Mesenchymal stem cell (in vitro differentiated cells and primary cell): ENCODE data around the gene SKA2.
"Not testable (repeated sequence)": the region's sequence is repeated elsewhere in the genome, so short reads cannot be mapped to it uniquely, and the experiment has no call there.

Experiments used
- DNase-seq: peaks from one replicate; pipeline ENCODE4 v3.0.0-alpha.2; 2013
- H2AFZ ChIP-seq: one replicate; pipeline ENCODE4 v1.6.1; 2013; ENCODE audit warnings: low read depth, mild to moderate bottlenecking, control low read depth, inconsistent platforms, low read length, moderate library complexity
- H2AK5ac ChIP-seq: 2 replicates; pipeline ENCODE4 v1.6.1; 2013; ENCODE audit warnings: low read length, moderate library complexity, mild to moderate bottlenecking, inconsistent platforms; ENCODE audit not compliant: severe bottlenecking
- H2BK120ac ChIP-seq: one replicate; pipeline ENCODE4 v1.6.1; 2013; ENCODE audit warnings: low read depth, mild to moderate bottlenecking, inconsistent platforms, low read length, moderate library complexity
- H2BK12ac ChIP-seq, 2 experiments: one replicate each; pipeline ENCODE4 v1.6.1; 2013; ENCODE audit warnings: inconsistent platforms in 2 of 2, low read length in 2 of 2, mild to moderate bottlenecking in 2 of 2, moderate library complexity in 2 of 2, control low read depth in 1 of 2
- H2BK15ac ChIP-seq: one replicate; pipeline ENCODE4 v1.6.1; 2013; ENCODE audit warnings: mild to moderate bottlenecking, low read depth, inconsistent platforms; ENCODE audit not compliant: poor library complexity, severe bottlenecking
- H2BK5ac ChIP-seq: 2 replicates; pipeline ENCODE4 v1.6.1; 2013; ENCODE audit warnings: low read depth, mild to moderate bottlenecking, low read length, control low read depth, inconsistent platforms; ENCODE audit not compliant: poor library complexity, severe bottlenecking
- H3K14ac ChIP-seq, 2 experiments: one replicate each; pipeline ENCODE4 v1.6.1; 2013; ENCODE audit warnings: inconsistent platforms in 2 of 2, low read length in 2 of 2, control low read depth in 1 of 2, mild to moderate bottlenecking in 1 of 2, moderate library complexity in 1 of 2
- H3K18ac ChIP-seq, 2 experiments: one replicate each; pipeline ENCODE4 v1.6.1; 2013; ENCODE audit warnings: inconsistent platforms in 2 of 2, low read length in 2 of 2, control low read depth in 1 of 2, low read depth in 1 of 2, mild to moderate bottlenecking in 1 of 2
- H3K23ac ChIP-seq, 2 experiments: one replicate each; pipeline ENCODE4 v1.6.1; 2013; ENCODE audit warnings: inconsistent platforms in 2 of 2, low read length in 2 of 2, mild to moderate bottlenecking in 2 of 2, moderate library complexity in 2 of 2, control low read depth in 1 of 2
- H3K27ac ChIP-seq: 2 replicates; pipeline ENCODE4 v1.5.1; 2013; ENCODE audit warnings: mild to moderate bottlenecking, moderate library complexity, low read length, control low read depth, inconsistent platforms; ENCODE audit not compliant: poor library complexity, severe bottlenecking
- H3K27me3 ChIP-seq, 2 experiments: 2 replicates each; pipeline versions ENCODE4 v1.6.1 to v1.7.0; 2013; ENCODE audit warnings: low read length in 2 of 2, mild to moderate bottlenecking in 2 of 2, moderate library complexity in 2 of 2, control low read depth in 1 of 2, inconsistent platforms in 1 of 2; ENCODE audit not compliant: control insufficient read depth in 1 of 2, insufficient read depth in 1 of 2
- H3K36me3 ChIP-seq, 2 experiments: 2 replicates each; pipeline versions ENCODE4 v1.6.1 to v1.7.0; 2013; ENCODE audit warnings: low read length in 2 of 2, control low read depth in 1 of 2, inconsistent platforms in 1 of 2, low read depth in 1 of 2, mild to moderate bottlenecking in 1 of 2; ENCODE audit not compliant: insufficient read depth in 2 of 2, control insufficient read depth in 1 of 2
- H3K4ac ChIP-seq, 2 experiments: one replicate each; pipeline ENCODE4 v1.6.1; 2013; ENCODE audit warnings: inconsistent platforms in 2 of 2, low read length in 2 of 2, mild to moderate bottlenecking in 2 of 2, moderate library complexity in 2 of 2, control low read depth in 1 of 2, low read depth in 1 of 2
- H3K4me1 ChIP-seq: 2 replicates; pipeline ENCODE4 v1.6.1; 2013; ENCODE audit warnings: low read depth, low read length, control low read depth; ENCODE audit not compliant: control insufficient read depth, insufficient read depth
- H3K4me2 ChIP-seq: 2 replicates; pipeline ENCODE4 v1.6.1; 2013; ENCODE audit warnings: low read length, mild to moderate bottlenecking, inconsistent platforms; ENCODE audit not compliant: poor library complexity, severe bottlenecking
- H3K4me3 ChIP-seq, 2 experiments: 2 replicates each; pipeline versions ENCODE4 v1.5.1 to v1.7.0; 2013; ENCODE audit warnings: low read length in 2 of 2, mild to moderate bottlenecking in 2 of 2, control low read depth in 1 of 2, low read depth in 1 of 2; ENCODE audit not compliant: insufficient read depth in 1 of 2
- H3K79me1 ChIP-seq: replicated peaks from 2 replicates; pipeline ENCODE4 v1.6.1; 2013; ENCODE audit warnings: mild to moderate bottlenecking, control low read depth, low read length, inconsistent platforms; ENCODE audit not compliant: poor library complexity, severe bottlenecking
- H3K9ac ChIP-seq: 2 replicates; pipeline ENCODE4 v1.7.0; 2013; ENCODE audit warnings: mild to moderate bottlenecking, low read length, moderate library complexity
- H3K9me3 ChIP-seq: 2 replicates; pipeline ENCODE4 v1.7.0; 2013; ENCODE audit warnings: mild to moderate bottlenecking, low read length; ENCODE audit not compliant: control insufficient read depth
- H4K8ac ChIP-seq: one replicate; pipeline ENCODE4 v1.6.1; 2013; ENCODE audit warnings: inconsistent platforms, mild to moderate bottlenecking, low read length, moderate library complexity
- H4K91ac ChIP-seq: one replicate; pipeline ENCODE4 v1.6.1; 2013; ENCODE audit warnings: mild to moderate bottlenecking, low read length, inconsistent platforms
- WGBS: methylation state at CpG from one replicate; pipeline ENCODE4 v1.1.7; 2013; ENCODE audit warnings: mixed read lengths; 5-methylcytosine and 5-hydroxymethylcytosine counted together

Gene SKA2

DNA sequence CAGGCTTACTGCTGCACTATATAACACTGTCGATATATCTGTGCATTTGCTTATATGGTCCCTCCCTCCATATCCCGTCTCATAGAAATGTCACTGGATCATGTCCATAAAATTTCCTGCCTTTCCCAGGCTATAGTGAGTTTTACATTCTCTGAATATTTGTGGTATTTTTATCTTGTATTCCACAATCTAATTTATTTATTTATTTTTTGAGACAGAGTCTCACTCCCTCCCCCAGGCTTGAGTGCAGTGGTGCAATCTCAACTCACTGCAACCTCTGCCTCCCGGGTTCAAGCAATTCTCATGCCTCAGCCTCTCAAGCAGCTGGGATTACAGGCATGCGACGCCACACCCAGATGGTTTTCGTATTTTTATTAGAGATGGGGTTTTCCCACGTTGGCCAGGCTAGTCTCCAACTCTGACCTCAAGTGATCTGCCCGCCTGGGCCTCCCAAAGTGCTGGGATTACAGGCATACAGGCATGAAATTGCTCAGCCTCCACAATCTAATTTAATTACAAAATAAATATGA lies 61.2 kb downstream of the SKA2 start:
- Histone ChIP-seq H3K36me3 (peaks cover 4 to 21% of the 10 kb centered on the region in 2 experiments), H3K4ac (no peak overlapping the region), H2AFZ (no peak overlapping the region), H2AK5ac (no peak overlapping the region), H3K4me1 (peaks cover 9% of the 10 kb centered on the region), H3K14ac (no peak overlapping the region), H3K27ac (peak overlapping the region; percentile 85), H3K9me3 (no peaks in the 10 kb centered on the region), H3K9ac (peak overlapping the region; percentile 67), H3K27me3 (no peaks in the 10 kb centered on the region), H3K4me2 (no peak overlapping the region), H2BK15ac (no peak overlapping the region), H4K91ac (no peak overlapping the region), H3K23ac (no peak overlapping the region), H3K4me3 (no peak overlapping the region), H2BK120ac (no peak overlapping the region), H2BK12ac (no peak overlapping the region), H3K79me1 (peaks cover 14% of the 10 kb centered on the region), H2BK5ac (no peak overlapping the region), H4K8ac (no peak overlapping the region), H3K18ac (no peak overlapping the region)
- DNase-seq: peak; percentile 97
- WGBS: 0% methylated on average over 4 of the region's 8 CpGs

DNA sequence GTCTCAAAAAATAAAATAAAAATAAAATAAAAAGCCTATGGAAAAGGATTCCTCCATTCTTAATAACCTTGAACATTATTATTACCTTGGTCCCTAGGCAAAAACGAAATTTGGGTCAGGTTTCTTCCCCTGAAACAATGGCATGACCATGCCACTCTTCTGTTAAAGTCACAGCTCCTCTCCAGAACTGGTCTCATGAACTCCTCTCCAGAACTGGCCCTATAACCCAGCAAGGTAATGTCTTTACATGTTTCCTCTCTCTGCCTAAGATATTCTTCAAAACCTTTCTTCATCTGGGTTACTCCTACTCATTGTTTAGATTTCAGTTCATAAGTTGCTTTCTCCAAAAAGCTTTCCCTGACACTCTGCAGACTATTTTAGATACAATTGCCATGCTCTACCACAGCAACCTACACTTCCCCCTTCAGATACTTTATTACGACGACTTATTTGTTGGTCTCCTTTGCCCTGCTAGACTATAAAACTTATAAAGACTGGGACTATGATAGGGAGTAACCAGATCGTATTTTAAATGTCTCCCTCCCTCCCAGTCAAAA lies 61.8 kb downstream of the SKA2 start:
- no peak overlapping the region for H3K23ac ChIP-seq

DNA sequence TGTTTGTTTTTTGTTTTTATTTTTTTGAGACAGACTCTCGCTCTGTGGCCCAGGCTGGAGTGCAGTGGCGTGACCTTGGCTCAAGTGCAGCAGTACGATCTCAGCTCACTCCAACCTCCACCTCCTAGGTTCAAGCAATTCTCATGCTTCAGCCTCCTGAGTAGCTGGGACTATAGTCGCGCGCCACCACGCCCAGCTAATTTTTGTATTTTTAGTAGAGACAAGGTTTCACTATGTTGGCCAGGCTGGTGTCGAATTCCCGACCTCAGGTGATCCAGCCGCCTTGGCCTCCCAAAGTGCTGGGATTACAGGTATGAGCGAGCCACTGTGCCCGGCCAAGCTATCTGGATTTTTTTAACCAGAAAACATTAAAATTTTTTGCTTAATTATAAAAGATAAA lies 64.4 kb downstream of the SKA2 start:
- not testable (repeated sequence) for H4K91ac ChIP-seq, H3K14ac ChIP-seq
- 97% methylated on average over 10 of the region's 12 CpGs for WGBS

More for the DNA sequence above, 61.8 kb downstream of the SKA2 start:
- no peak overlapping the region for H3K4ac ChIP-seq
- H3K4me1 ChIP-seq: peaks cover 9% of the 10 kb centered on the region
- H3K14ac ChIP-seq: no peak overlapping the region
- H2AFZ ChIP-seq: no peak overlapping the region
- 19% methylated on average over 4 of the region's 4 CpGs for WGBS
- DNase-seq: no peak
- no peaks in the 10 kb centered on the region for H3K27me3 ChIP-seq
- H2AK5ac ChIP-seq: peak overlapping the region; percentile 77
- no peak overlapping the region for H3K4me3 ChIP-seq
- H2BK120ac ChIP-seq: no peak overlapping the region
- no peak overlapping the region for H4K8ac ChIP-seq
- no peak overlapping the region for H4K91ac ChIP-seq
- H3K79me1 ChIP-seq: peaks cover 12% of the 10 kb centered on the region
- no peak overlapping the region for H2BK5ac ChIP-seq
- no peak overlapping the region for H3K4me2 ChIP-seq
- peak overlapping the region; percentile 85 for H3K27ac ChIP-seq
- H3K18ac ChIP-seq: no peak overlapping the region
- no peak overlapping the region for H2BK12ac ChIP-seq
- peak overlapping the region; percentile 52 for H2BK15ac ChIP-seq
- H3K9me3 ChIP-seq: no peaks in the 10 kb centered on the region
- H3K9ac ChIP-seq: peak overlapping the region; percentile 8
- H3K36me3 ChIP-seq: peaks cover 6 to 23% of the 10 kb centered on the region in 2 experiments

DNA sequence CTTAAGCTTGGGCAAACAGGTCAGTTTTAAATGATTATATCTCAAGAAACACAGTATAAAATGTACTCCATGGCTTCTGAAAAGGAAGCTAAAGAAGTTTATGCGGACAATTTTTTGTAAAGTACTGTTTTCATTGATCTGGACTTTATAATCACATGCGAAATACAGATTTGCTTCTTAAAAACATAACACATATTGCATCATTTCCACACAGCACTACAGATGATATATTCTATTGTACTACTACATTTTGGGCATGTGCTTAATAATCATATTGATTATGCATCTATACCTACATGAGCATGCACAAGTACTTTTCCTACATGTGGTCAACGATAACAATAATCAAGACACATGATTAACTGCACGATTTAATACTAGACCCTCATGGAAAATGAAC lies 70.8 kb downstream of the SKA2 start:
- Histone ChIP-seq H3K4me3 (no peak overlapping the region), H3K9ac (no peak overlapping the region), H3K9me3 (no peaks in the 10 kb centered on the region), H2BK15ac (no peak overlapping the region), H3K27ac (no peak overlapping the region), H2BK120ac (no peak overlapping the region), H4K91ac (no peak overlapping the region), H4K8ac (no peak overlapping the region), H3K4me1 (no peaks in the 10 kb centered on the region), H3K23ac (no peak overlapping the region), H2AK5ac (no peak overlapping the region), H2BK12ac (no peak overlapping the region), H2BK5ac (no peak overlapping the region), H3K14ac (no peak overlapping the region), H3K18ac (no peak overlapping the region), H3K4me2 (no peak overlapping the region), H3K36me3 (peaks cover 8 to 62% of the 10 kb centered on the region in 2 experiments), H3K27me3 (no peaks in the 10 kb centered on the region), H3K79me1 (peaks cover 13% of the 10 kb centered on the region), H3K4ac (no peak overlapping the region), H2AFZ (no peak overlapping the region)
- WGBS: no CpG with 5 or more reads among the region's 4 CpGs
- DNase-seq: no peak

More for the DNA sequence above, 64.4 kb downstream of the SKA2 start:
- H3K79me1 ChIP-seq, H3K4ac ChIP-seq, H3K4me2 ChIP-seq, H3K27ac ChIP-seq, H3K9me3 ChIP-seq, H3K9ac ChIP-seq, DNase-seq, H3K4me1 ChIP-seq, H3K23ac ChIP-seq, H2AK5ac ChIP-seq, H4K8ac ChIP-seq, H2AFZ ChIP-seq, H2BK120ac ChIP-seq, H3K18ac ChIP-seq, H3K27me3 ChIP-seq, H2BK12ac ChIP-seq, H2BK5ac ChIP-seq, H3K4me3 ChIP-seq, H2BK15ac ChIP-seq: not testable (repeated sequence)
- peaks cover 6 to 37% of the 10 kb centered on the region in 2 experiments for H3K36me3 ChIP-seq
